Tracheal epithelial cell (primary cell): ENCODE results near the gene AGT. TPM values are rescaled to one million over a fixed set of nuclear protein-coding genes. Genes with fewer than 3 reads are reported as not detected.

Experiments used
- total RNA-seq: library from RNA; depleted of rRNA; stranded (reverse); fragments of >200 nt; gene quantifications from 2 replicates; pipeline ENCODE4 v1.2.1, GENCODE V29; 2014

Gene AGT
- total RNA-seq, result 0.24 TPM in 1 of 2 replicates, not detected in the other

DNA sequence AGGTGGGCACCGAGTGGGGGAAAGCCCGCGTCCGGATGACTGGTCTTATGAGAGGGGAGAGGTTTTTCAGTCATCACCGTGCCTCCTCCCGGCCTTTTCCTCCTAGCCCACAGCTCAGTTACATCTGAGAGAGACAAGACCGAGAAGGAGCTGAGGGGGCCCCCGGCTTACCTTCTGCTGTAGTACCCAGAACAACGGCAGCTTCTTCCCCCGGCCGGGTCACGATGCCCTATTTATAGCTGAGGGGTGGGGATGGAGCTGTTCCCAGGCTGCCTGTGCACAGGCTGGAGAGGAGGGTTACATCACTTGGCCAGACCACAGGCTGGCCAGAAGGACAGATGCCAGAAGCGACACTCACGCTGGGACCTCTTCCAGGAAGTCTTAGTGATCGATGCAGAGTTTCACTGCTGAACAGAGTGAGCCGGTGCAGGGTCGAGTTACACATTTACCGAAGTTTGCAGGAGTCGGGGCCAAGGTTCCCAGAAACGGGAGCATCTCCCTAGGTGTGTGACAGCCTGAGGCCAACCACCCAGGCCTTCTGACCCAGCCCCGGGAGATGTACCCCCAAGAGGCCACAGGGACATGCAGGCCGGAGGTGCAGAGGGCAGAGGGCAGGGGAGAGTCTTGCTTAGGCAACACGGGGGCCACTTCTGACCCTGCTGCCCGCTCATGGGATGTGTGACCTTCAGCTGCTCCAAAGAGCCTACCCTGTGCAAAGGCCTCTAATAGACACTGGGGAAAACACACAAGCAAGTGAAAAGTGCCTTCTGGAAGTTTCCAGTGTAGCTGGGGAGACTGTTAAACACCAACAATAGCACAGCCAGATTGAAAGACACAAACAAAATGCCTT, at the start of gene AGT:
Gene AGT (minus strand): TSS at position 208 of the 850 bp plus-strand sequence. CDS start 3,299 bp downstream, outside the sequence.

DNA sequence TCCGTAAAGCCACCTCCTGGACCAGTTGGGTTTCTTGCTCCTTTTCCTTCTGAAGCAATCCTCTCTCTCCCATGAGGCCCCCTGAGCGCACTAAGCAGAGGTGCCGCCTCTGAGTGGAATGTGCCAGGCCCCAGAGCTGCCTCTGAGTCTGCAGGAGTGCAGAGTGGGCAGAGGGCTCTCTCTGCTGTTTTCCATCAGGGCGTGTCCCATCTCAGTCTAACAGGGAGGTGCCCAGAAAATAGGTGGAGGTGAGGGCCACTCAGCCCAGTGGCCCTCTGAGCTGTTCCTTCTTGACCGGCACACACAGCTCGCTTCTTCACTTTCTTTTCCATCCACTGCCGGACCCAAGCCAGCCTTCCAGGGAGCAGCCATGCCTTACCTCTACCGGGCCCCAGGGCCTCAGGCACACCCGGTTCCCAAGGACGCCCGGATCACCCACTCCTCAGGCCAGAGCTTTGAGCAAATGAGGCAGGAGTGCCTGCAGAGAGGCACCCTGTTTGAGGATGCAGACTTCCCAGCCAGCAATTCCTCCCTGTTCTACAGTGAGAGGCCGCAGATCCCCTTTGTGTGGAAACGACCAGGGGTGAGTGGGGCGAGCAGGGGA, 33.3 kb upstream of the AGT start, which contains the start of gene CAPN9:
Gene CAPN9 (plus strand): TSS at position 262 of the 604 bp plus-strand sequence. CDS start 109 bp downstream, at position 371.

Other genes with a start within 250 kb of the AGT start
- 25.8 and 26.9 TPM in 2 replicates for gene COG2, start 71.6 kb downstream of the AGT start, total RNA-seq
- gene CAPN9, start 33.3 kb upstream of the AGT start, total RNA-seq, result 0.43 TPM in 1 of 2 replicates, not detected in the other
- 10.4 and 15.9 TPM in 2 replicates for gene C1orf198, start 154.4 kb upstream of the AGT start, total RNA-seq